AML-193 (cell line): ENCODE results near the gene SPR.
A peak's percentile ranks its signal among the peaks of the same experiment; 100 is the strongest.
"Not testable (repeated sequence)": the region's sequence is repeated elsewhere in the genome, so short reads cannot be mapped to it uniquely, and the experiment has no call there.

Experiments
- DNase-seq, 2 experiments: peaks; one replicate each; lab custom pipeline; 2025; lab: John Stamatoyannopoulos, UW

The SPR gene

GRCh38 chr2:72888438-72889202 is 1.4 kb downstream of the SPR start:
- no peak for DNase-seq

GRCh38 chr2:72889991-72890390 is 2.8 kb downstream of the SPR start:
- DNase-seq = no peak

- no peak for DNase-seq
Measured at GRCh38 chr2:72891091-72891818, 4.0 kb downstream of the SPR start.

- peak; percentile 64 to 68 for DNase-seq
Measured at GRCh38 chr2:72892506-72893173, 5.4 kb downstream of the SPR start.

- DNase-seq = peak in 1 of 2 experiments; percentile 36
Measured at GRCh38 chr2:72893594-72894319, 6.5 kb downstream of the SPR start.

- no peak for DNase-seq
Measured at GRCh38 chr2:72894514-72894913, 7.3 kb downstream of the SPR start.

GRCh38 chr2:72895154-72895553 is 7.9 kb downstream of the SPR start:
- DNase-seq = no peak

GRCh38 chr2:72895759-72896281 is 8.6 kb downstream of the SPR start:
- DNase-seq = no peak

- no peak for DNase-seq
Measured at GRCh38 chr2:72896446-72896845, 9.2 kb downstream of the SPR start.

GRCh38 chr2:72897785-72898584 is 10.8 kb downstream of the SPR start:
- no peak for DNase-seq

- DNase-seq = no peak
Measured at GRCh38 chr2:72898585-72898906, 11.3 kb downstream of the SPR start.

- DNase-seq = no peak
Measured at GRCh38 chr2:72900191-72900825, 13.1 kb downstream of the SPR start.

GRCh38 chr2:72901426-72901825 is 14.2 kb downstream of the SPR start:
- no peak for DNase-seq

- DNase-seq = not testable (repeated sequence)
Measured at GRCh38 chr2:72907369-72907768, 20.2 kb downstream of the SPR start.

- DNase-seq = no peak
Measured at GRCh38 chr2:72908741-72909140, 21.5 kb downstream of the SPR start.

- DNase-seq = no peak
Measured at GRCh38 chr2:72911256-72911655, 24.0 kb downstream of the SPR start.

- DNase-seq = no peak
Measured at GRCh38 chr2:72913486-72914205, 26.4 kb downstream of the SPR start.

GRCh38 chr2:72914206-72914559 is 27.0 kb downstream of the SPR start:
- DNase-seq = no peak

GRCh38 chr2:72914589-72915319 is 27.5 kb downstream of the SPR start:
- DNase-seq = no peak
